Keratinocyte (primary cell): ENCODE data around the gene PLD2. TPM values are rescaled to one million over a fixed set of nuclear protein-coding genes. Genes with fewer than 3 reads are reported as not detected.

Experiments used
- DNase-seq: peaks from one replicate; pipeline ENCODE4 v3.0.0-alpha.2; 2011; ENCODE audit warnings: low read depth, missing footprints, low spot score
- FAIRE-seq: peaks from 2 replicates; lab custom pipeline; 2011; peaks lifted over from hg19 to GRCh38; lab: Jason Lieb, UNC
- H2AFZ ChIP-seq: 2 replicates; pipeline ENCODE4 v1.6.0; 2012; ENCODE audit warnings: low read length, control low read depth, inconsistent platforms; ENCODE audit not compliant: control insufficient read depth
- H3K27ac ChIP-seq: 2 replicates; pipeline ENCODE4 v1.5.1; 2011; ENCODE audit warnings: low read length; ENCODE audit not compliant: control insufficient read depth, insufficient read depth
- H3K27me3 ChIP-seq: 3 replicates; pipeline ENCODE4 v1.6.0; 2011; ENCODE audit warnings: low read length; ENCODE audit not compliant: control insufficient read depth, insufficient read depth; ENCODE audit errors: extremely low read depth
- H3K36me3 ChIP-seq, 2 experiments: 2 replicates in 1 of 2; 3 replicates in 1 of 2; pipeline ENCODE4 v1.5.1; 2011; ENCODE audit warnings: low read length in 2 of 2, mild to moderate bottlenecking in 1 of 2; ENCODE audit not compliant: control insufficient read depth in 2 of 2, insufficient read depth in 2 of 2; ENCODE audit errors: extremely low read depth in 1 of 2
- H3K4me1 ChIP-seq: 3 replicates; pipeline ENCODE4 v1.5.1; 2011; ENCODE audit warnings: low read length; ENCODE audit not compliant: control insufficient read depth, insufficient read depth; ENCODE audit errors: extremely low read depth
- H3K4me2 ChIP-seq: 3 replicates; pipeline ENCODE4 v1.6.0; 2011; ENCODE audit warnings: low read depth, low read length; ENCODE audit not compliant: control insufficient read depth, insufficient read depth; ENCODE audit errors: extremely low read depth
- H3K4me3 ChIP-seq, 3 experiments: fragments of 200-600 bp in 1 of 3; sonication (generic) in 1 of 3; 2 replicates in 2 of 3; 3 replicates in 1 of 3; pipeline ENCODE4 v1.5.1; 2011 to 2016; ENCODE audit warnings: low read length in 3 of 3, mild to moderate bottlenecking in 3 of 3, control low read depth in 2 of 3, inconsistent platforms in 1 of 3, low read depth in 1 of 3, mixed read lengths in 1 of 3, mixed run types in 1 of 3, moderate library complexity in 1 of 3; ENCODE audit not compliant: control insufficient read depth in 2 of 3, insufficient read depth in 2 of 3; ENCODE audit errors: extremely low read depth in 1 of 3
- H3K79me2 ChIP-seq: 2 replicates; pipeline ENCODE4 v1.6.0; 2012; ENCODE audit warnings: low read length; ENCODE audit not compliant: control insufficient read depth, insufficient read depth
- H3K9ac ChIP-seq: 3 replicates; pipeline ENCODE4 v1.6.0; 2011; ENCODE audit warnings: low read length; ENCODE audit not compliant: control insufficient read depth, insufficient read depth; ENCODE audit errors: extremely low read depth
- H3K9me1 ChIP-seq: 3 replicates; pipeline ENCODE4 v1.6.0; 2011; ENCODE audit warnings: low read length; ENCODE audit not compliant: control insufficient read depth, insufficient read depth; ENCODE audit errors: extremely low read depth
- H3K9me3 ChIP-seq: 2 replicates; pipeline ENCODE4 v1.5.1; 2012; ENCODE audit warnings: low read depth, low read length; ENCODE audit not compliant: control insufficient read depth
- H4K20me1 ChIP-seq: 3 replicates; pipeline ENCODE4 v1.6.0; 2011; ENCODE audit warnings: low read length; ENCODE audit not compliant: control insufficient read depth, insufficient read depth; ENCODE audit errors: extremely low read depth
- CTCF ChIP-seq, 3 experiments: IDR thresholded peaks in 1 of 3; conservative IDR thresholded peaks in 1 of 3; optimal IDR thresholded peaks in 1 of 3; 2 replicates in 2 of 3; 3 replicates in 1 of 3; pipeline versions ENCODE3 to v1.5.1; 2011; ENCODE audit warnings: low read length in 3 of 3, mild to moderate bottlenecking in 3 of 3, moderate library complexity in 2 of 3, control low read depth in 1 of 3, inconsistent platforms in 1 of 3; ENCODE audit not compliant: insufficient read depth in 2 of 3; ENCODE audit errors: extremely low read depth in 1 of 3
- EZH2 ChIP-seq: IDR thresholded peaks from one replicate; pipeline ENCODE4 v1.6.1; 2012; ENCODE audit warnings: inconsistent platforms, mild to moderate bottlenecking, low read length, moderate library complexity
- dilution Hi-C: fragments of 300-500 bp; cut with MboI; formaldehyde crosslinking; loops from one replicate; pipeline ENCODE4 v1.7.0; 2020; ENCODE audit warnings: low sequenced_read_pairs; ENCODE audit not compliant: extremely low pct_ligation_motif_present
- polyA plus RNA-seq, 5 experiments: library from polyadenylated mRNA; depleted of rRNA in 3 of 5; stranded (reverse) in 3 of 5; stranded (forward) in 1 of 5; unstranded in 1 of 5; fragments of >200 nt; gene quantifications; 1 replicate in 1 of 5; 2 replicates in 3 of 5; 3 replicates in 1 of 5; pipeline versions ENCODE4 v1.2.1 to v1.2.3, GENCODE V29; 2011 to 2012; ENCODE audit warnings: missing spikeins in 2 of 5, low read depth in 1 of 5, low replicate concordance in 1 of 5

The PLD2 gene
- polyA plus RNA-seq, 1 donor (not counting 4 experiments of a cell fraction or from before 2014, with no cell fraction given), result 33.3 TPM

DNA sequence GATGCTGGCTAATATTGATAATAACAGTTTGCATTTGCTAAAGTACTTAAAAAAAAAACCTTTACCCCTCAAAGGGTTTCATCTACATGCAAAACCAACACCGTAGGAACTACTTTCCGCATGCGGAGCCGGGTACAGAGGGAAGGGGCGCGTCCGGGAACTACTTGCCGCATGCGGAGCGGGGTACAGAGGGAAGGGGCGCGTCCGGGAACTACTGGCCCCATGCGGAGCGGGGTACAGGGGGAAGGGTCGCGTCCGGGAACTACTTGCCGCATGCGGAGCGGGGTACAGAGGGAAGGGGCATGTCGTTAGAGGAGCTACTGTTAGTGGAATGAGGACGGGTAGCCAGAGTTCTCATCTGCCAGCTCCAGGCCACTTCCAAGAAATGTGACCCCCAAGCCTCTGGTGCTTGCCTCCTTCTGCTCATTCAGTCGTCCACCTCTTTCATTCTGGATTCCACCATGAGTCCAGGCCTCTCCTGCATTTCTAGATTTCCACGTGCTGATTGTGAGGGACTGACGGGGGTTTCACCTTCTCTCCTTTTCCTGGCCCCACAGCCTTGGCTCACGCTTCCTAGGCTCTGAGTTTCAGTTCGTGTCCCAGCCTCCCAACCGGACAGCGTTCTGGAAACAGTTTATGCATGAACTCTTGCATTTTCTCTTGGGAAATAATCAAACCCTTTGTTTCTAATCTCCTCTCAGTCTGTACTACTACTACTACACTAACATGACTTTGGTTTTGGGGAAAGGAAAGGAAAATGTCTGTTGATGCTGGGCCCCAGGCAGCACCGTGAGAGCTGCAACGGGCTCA, 53.1 kb downstream of the PLD2 start:
- peaks cover 62% of the 10 kb centered on the region for H3K4me1 ChIP-seq
- H3K36me3 ChIP-seq, result peaks cover 6 to 19% of the 10 kb centered on the region in 2 experiments
- H3K27ac ChIP-seq, result peak overlapping the region; percentile 90
- H3K27me3 ChIP-seq, result no peaks in the 10 kb centered on the region
- H3K4me3 ChIP-seq, result peak overlapping the region; percentile 69 to 90 (median 77)
- dilution Hi-C loops, result no loop called here
- no peak overlapping the region for H2AFZ ChIP-seq
- TF ChIP-seq CTCF (optimal IDR thresholded peaks at IDR 0.05 in 1 of 3, IDR thresholded peaks at IDR 0.05 in 1 of 3, conservative IDR thresholded peaks at IDR 0.05 in 1 of 3; ENCODE audit: extremely low read depth in 1 of 3, insufficient read depth in 2 of 3, low read length in 3 of 3), result no peak
- no peak for TF ChIP-seq EZH2
- peaks cover 74% of the 10 kb centered on the region for H3K79me2 ChIP-seq
- peak overlapping the region; percentile 83 for H3K9ac ChIP-seq
- H4K20me1 ChIP-seq, result no peaks in the 10 kb centered on the region
- FAIRE-seq (no peak), DNase-seq (no peak)
- H3K9me3 ChIP-seq, result no peaks in the 10 kb centered on the region
- H3K9me1 ChIP-seq, result no peaks in the 10 kb centered on the region
- peak overlapping the region; percentile 92 for H3K4me2 ChIP-seq

DNA sequence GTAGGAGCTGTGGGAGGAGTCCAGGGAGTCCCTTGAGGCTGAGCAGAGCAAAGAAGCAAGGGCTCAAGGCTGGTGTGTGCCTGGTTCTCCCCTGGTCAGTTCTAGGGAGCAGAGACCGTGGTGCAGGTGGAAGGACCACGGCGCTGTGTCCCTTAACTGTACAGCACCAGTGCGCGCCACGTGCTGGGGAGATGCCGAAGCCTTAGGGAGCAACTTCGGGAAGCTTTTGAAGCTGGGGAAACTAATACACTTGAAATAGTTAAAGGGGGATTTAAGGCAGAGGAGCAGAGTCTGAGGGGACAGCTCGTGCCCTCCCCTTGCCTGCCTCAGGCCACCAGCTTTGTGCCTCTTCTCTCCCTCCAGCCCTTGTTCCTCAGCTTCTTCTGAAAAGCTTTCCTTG, 53.7 kb downstream of the PLD2 start:
- peaks cover 6 to 19% of the 10 kb centered on the region in 2 experiments for H3K36me3 ChIP-seq
- H3K9me1 ChIP-seq, result no peaks in the 10 kb centered on the region
- H3K4me2 ChIP-seq, result peak overlapping the region; percentile 92
- no peak overlapping the region for H2AFZ ChIP-seq
- DNase-seq (no peak), FAIRE-seq (no peak)
- no peaks in the 10 kb centered on the region for H3K27me3 ChIP-seq
- dilution Hi-C loops, result no loop called here
- H4K20me1 ChIP-seq, result no peaks in the 10 kb centered on the region
- peaks cover 61% of the 10 kb centered on the region for H3K4me1 ChIP-seq
- no peaks in the 10 kb centered on the region for H3K9me3 ChIP-seq
- peaks cover 77% of the 10 kb centered on the region for H3K79me2 ChIP-seq
- peak overlapping the region; percentile 69 to 90 (median 77) for H3K4me3 ChIP-seq
- no peak for TF ChIP-seq CTCF (optimal IDR thresholded peaks at IDR 0.05 in 1 of 3, IDR thresholded peaks at IDR 0.05 in 1 of 3, conservative IDR thresholded peaks at IDR 0.05 in 1 of 3; ENCODE audit: extremely low read depth in 1 of 3, insufficient read depth in 2 of 3, low read length in 3 of 3)
- no peak for TF ChIP-seq EZH2
- peak overlapping the region; percentile 90 for H3K27ac ChIP-seq
- peak overlapping the region; percentile 83 for H3K9ac ChIP-seq
